Testis (tissue), 2 donors: ENCODE results near the gene SH3GL1.

Source experiments
- CTCF ChIP-seq, 3 experiments: fragments of 450-650 bp in 2 of 3; fragments of 200-600 bp in 1 of 3; sonication (generic) in 1 of 3; IDR thresholded peaks; one replicate each; pipeline ENCODE4 v1.5.1; 2016 to 2019; ENCODE audit warnings: antibody characterized with exemption in 3 of 3, mild to moderate bottlenecking in 2 of 3, moderate library complexity in 1 of 3
- POLR2A ChIP-seq: fragments of 450-650 bp; IDR thresholded peaks from one replicate; pipeline ENCODE4 v1.6.1; 2017; ENCODE audit warnings: antibody characterized with exemption, mild to moderate bottlenecking, moderate library complexity

GRCh38 chr19:4378886-4379285 lies 21.5 kb downstream of the SH3GL1 start:
- no peak for TF ChIP-seq CTCF (IDR thresholded peaks at IDR 0.05)
- no peak for TF ChIP-seq POLR2A
